HL-60 (cell line): ENCODE measurements around the gene NUCKS1.

Experiments used
- GABPA ChIP-seq: IDR thresholded peaks from 2 replicates; pipeline ENCODE4 v1.6.1; 2012; ENCODE audit warnings: low read depth
- TF ChIP-seq, protein P1 (sequence below): IDR thresholded peaks from one replicate; pipeline ENCODE4 v1.5.1; 2011; ENCODE audit warnings: low read length, control low read depth, inconsistent platforms; ENCODE audit not compliant: insufficient read depth

DNA sequence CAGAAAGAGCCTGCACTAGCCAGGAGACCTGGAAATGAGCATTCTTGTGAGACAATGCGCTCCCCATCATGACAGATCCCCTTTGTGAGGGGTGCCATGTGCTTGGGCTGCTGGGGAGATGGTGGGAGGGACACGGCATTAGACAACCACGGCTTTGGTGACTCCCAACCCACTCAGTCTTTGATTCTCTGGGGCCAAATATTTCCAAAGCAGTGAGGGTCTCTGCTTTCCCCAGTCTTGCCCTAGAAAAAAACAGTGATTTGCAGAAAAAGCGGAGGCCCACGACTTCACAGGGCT lies 79.9 kb downstream of the NUCKS1 start:
- TF ChIP-seq, protein P1, sequence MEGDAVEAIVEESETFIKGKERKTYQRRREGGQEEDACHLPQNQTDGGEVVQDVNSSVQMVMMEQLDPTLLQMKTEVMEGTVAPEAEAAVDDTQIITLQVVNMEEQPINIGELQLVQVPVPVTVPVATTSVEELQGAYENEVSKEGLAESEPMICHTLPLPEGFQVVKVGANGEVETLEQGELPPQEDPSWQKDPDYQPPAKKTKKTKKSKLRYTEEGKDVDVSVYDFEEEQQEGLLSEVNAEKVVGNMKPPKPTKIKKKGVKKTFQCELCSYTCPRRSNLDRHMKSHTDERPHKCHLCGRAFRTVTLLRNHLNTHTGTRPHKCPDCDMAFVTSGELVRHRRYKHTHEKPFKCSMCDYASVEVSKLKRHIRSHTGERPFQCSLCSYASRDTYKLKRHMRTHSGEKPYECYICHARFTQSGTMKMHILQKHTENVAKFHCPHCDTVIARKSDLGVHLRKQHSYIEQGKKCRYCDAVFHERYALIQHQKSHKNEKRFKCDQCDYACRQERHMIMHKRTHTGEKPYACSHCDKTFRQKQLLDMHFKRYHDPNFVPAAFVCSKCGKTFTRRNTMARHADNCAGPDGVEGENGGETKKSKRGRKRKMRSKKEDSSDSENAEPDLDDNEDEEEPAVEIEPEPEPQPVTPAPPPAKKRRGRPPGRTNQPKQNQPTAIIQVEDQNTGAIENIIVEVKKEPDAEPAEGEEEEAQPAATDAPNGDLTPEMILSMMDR = no peak
- TF ChIP-seq GABPA = no peak
